ENCODE data around the gene UBQLN3.

DNA sequence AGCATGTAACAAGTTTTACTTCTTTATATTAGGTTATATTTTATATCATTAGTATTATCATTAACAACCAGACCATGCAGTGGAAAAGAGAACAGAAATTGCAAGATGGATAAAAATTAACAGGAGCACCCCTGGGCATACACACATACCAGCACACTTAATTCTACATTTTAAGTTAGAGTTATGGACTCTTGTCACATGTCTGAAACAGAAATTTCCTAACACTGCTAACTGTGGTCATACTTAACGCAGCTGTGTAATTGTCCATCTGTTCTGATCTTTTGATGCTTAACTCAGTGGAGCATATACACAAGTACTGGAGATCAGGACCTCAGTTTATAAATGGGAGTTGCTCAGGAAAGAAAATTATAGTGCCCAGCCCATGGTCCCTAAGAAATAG lies 38.2 kb upstream of the UBQLN3 start:
- TF ChIP-seq SP1 (IDR thresholded peaks at IDR 0.05), result no peak
- TF ChIP-seq ELF4 (IDR thresholded peaks at IDR 0.05), result no peak
- no peak for TF ChIP-seq FOXK2 (IDR thresholded peaks at IDR 0.05)
- TF ChIP-seq LEF1 (IDR thresholded peaks at IDR 0.05; ENCODE audit: borderline replicate concordance), result no peak
